Measurements from ENCODE around the gene NFYC.
A peak's percentile ranks its signal among the peaks of the same experiment; 100 is the strongest.
"Not testable (repeated sequence)": the region's sequence is repeated elsewhere in the genome, so short reads cannot be mapped to it uniquely, and the experiment has no call there.

NFYC gene

GRCh38 chr1:40665335-40666171 is 26.0 kb upstream of the NFYC start, which contains the start of gene RIMS3:
TSS of gene RIMS3 (minus strand) at chr1:40665682. CDS start at chr1:40641925, 23,757 bp downstream.
- DNase-seq: peak; percentile 85

GRCh38 chr1:40668769-40669525 is 22.6 kb upstream of the NFYC start:
- peak; percentile 91 for DNase-seq

GRCh38 chr1:40673452-40673851 is 18.1 kb upstream of the NFYC start:
- DNase-seq: no peak

GRCh38 chr1:40676501-40676900 is 15.0 kb upstream of the NFYC start:
- no peak for DNase-seq

- no peak for DNase-seq
Observed at GRCh38 chr1:40679165-40679953, 12.1 kb upstream of the NFYC start.

- no peak for DNase-seq
Observed at GRCh38 chr1:40684669-40685068, 6.8 kb upstream of the NFYC start.

GRCh38 chr1:40687059-40687458 is 4.4 kb upstream of the NFYC start:
- DNase-seq: no peak

- no peak for DNase-seq
Observed at GRCh38 chr1:40687661-40688060, 3.8 kb upstream of the NFYC start.

GRCh38 chr1:40689737-40690136 is 1.8 kb upstream of the NFYC start:
- no peak for DNase-seq

GRCh38 chr1:40690771-40691537 is 550 bp upstream of the NFYC start:
- no peak for DNase-seq

- peak; percentile 64 for DNase-seq
Observed at GRCh38 chr1:40692429-40692895, 958 bp downstream of the NFYC start.

- DNase-seq: no peak
Observed at GRCh38 chr1:40693425-40693824, 1.9 kb downstream of the NFYC start.

GRCh38 chr1:40694353-40694874 is 2.9 kb downstream of the NFYC start:
- no peak for DNase-seq

- DNase-seq: no peak
Observed at GRCh38 chr1:40696294-40696693, 4.8 kb downstream of the NFYC start.

- no peak for DNase-seq
Observed at GRCh38 chr1:40697436-40697835, 5.9 kb downstream of the NFYC start.

- no peak for DNase-seq
Observed at GRCh38 chr1:40699787-40700186, 8.3 kb downstream of the NFYC start.

- no peak for DNase-seq
Observed at GRCh38 chr1:40701684-40702083, 10.2 kb downstream of the NFYC start.

GRCh38 chr1:40702810-40703209 is 11.3 kb downstream of the NFYC start:
- DNase-seq: not testable (repeated sequence)

- DNase-seq: peak; percentile 56
Observed at GRCh38 chr1:40703316-40703715, 11.8 kb downstream of the NFYC start.

- DNase-seq: peak; percentile 19
Observed at GRCh38 chr1:40704817-40705733, 13.6 kb downstream of the NFYC start.

- DNase-seq: no peak
Observed at GRCh38 chr1:40706626-40707025, 15.1 kb downstream of the NFYC start.

Measured in DMS53 (cell line).